GM18873 (cell line): Measurements from ENCODE around the gene CLIC4.
"Not testable (repeated sequence)": the region's sequence is repeated elsewhere in the genome, so short reads cannot be mapped to it uniquely, and the experiment has no call there.

ENCODE experiments used
- ATAC-seq: cut with Tn5 transposase; IDR thresholded peaks from one replicate; pipeline ENCODE4 v1.9.1; 2021; ENCODE audit warnings: mild to moderate bottlenecking, moderate library complexity, moderate number of reproducible peaks; ENCODE audit not compliant: unreplicated experiment, low FRiP score

The CLIC4 gene

DNA sequence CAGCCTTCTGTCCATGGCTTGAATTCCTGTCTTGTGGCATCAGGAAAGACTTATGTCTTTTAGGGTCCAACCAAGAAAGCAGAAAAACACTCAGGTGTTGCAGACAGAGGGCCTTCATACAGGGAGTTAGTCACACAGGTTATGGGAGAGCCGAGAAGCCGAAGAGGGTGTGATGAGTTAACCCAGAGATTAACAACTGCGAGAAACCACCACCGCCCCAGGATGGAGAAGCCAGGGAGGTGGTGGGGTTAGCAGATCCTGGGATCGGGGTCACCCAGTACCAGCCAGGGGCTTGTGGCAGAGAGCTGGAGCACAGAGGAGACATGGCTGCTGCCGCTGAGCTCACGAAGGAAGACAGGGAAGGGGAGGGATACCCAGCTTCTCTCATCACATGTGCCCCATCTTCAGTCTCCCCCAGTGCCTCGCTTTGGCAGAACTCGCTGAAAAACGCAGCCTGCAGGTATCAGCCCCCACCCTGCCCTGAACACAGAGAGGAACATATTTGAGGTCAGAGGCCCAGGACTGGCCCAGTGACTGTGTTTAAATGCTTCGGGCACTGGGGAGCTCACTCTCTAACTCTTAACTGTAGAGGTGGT, 126.2 kb downstream of the CLIC4 start:
- no peak for ATAC-seq

DNA sequence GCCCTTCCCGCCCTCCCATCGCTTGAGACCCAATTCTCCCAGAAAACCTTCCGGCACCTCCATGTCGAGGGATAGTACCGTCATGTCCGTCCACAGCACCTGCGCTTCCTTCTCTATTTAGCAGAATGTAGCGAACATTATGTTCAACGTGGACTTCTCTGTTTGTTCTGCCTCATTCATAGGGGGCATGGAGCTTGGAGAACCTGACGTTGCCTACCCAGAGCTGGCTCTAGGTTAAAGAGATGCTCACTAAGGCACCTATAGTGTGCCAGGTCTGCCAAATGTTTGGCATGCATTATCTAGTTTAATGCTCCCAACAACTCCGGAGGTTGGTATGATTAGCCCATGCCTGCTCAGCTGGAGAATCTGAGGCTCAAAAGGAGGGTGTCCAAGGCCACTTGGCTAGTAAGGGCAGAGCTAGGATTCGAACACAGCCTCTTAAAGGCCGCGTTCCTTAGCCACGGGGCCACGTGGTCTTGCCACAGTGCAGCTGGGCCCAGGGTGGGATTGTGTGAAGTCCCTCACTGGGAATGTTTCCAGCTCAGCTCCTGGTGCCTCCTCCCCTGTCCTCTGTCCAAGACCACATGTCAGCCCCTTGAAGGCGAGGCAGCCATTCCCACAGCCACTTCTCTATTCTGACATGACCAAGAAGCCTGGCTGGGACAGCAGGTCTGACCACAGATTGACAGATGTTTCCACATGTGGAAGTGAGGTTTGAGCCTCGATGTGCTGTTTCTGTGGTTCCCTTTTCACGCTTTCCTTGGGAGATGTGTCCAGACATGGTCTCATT, 127.0 kb downstream of the CLIC4 start:
- ATAC-seq = no peak

DNA sequence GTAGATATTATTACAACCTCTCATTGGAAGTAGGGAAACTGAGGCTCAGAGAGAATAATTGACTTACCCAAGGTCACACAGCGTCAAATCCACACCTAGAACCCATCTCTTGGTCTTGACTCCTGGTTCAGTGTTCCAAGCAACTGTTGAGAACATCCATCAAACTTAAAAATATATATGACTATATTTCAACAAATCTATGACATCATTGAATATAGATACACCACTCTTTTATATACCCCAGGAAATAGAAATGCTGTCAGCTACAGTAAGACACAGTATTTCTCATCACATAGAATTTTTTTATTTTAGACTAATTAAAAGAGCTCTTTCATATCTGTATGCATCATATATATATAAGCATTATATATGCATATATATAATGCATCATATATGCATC, 127.9 kb downstream of the CLIC4 start:
- no peak for ATAC-seq

DNA sequence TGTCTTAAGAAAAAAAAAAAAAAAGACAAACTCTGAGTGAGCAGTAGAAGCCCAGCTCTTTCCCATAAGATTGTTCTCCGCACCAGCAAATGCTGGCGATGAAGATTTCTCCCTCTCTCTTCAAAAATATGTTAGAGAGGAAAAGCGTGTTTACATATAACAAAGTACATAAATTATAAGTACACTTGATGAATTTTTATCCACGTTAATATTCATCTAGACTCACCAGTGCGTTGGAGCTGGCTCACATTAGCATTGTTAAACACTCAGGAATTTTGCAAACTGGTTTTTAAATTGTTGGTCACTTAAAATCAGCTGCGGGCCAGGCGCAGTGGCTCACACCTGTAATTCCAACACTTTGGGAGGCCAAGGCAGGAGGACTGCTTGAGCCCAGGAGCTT, 128.8 kb downstream of the CLIC4 start:
- no peak for ATAC-seq

DNA sequence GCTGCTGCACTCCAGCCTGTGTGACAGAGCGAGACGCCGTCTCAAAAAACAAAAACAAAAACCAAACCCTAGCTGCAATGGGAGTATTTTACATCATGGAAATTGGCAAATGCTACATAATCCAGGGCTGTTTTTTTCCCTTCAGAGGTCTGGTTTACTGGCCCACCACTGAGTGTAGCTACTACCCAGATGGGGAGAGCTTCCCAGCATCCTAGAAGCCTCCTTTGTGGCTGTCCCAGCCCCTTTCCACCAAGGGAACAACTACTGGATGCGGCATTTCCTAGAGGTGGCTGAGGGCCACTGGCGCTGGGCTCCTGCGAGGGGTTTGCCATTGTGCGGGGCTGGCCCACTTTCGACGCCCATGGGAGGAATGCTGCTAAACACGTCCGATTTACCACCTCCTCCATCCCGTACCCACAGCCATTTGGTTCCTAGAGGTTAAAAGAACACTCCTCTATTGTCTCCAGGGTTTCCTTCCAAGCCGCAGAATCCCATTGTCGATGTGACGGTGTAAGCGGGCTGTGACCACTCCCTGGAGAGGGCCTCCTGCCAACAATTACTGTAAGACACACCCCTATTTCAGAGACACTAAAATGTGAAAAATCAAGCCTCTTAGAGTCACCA, 129.5 kb downstream of the CLIC4 start:
- ATAC-seq = no peak

DNA sequence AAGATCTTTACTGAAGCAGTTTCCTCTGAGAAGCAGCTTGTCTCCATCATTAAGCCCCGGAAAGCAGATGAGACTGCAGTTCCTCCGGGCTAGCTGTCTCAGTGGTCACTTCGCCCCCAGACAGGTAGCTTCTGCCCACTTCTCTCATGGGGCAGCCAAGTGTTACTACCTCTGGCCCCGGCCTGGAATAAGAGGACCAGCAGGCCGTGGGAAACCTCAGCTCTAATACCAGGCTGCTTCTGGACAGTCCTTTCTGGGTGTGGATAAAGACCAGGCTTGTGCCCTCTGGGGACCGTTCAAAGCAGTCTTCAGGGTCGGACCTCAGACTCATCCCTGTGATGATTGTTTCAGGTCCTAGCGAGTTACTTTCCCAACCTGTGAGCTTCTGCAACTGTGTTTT, 130.0 kb downstream of the CLIC4 start:
- ATAC-seq = no peak

DNA sequence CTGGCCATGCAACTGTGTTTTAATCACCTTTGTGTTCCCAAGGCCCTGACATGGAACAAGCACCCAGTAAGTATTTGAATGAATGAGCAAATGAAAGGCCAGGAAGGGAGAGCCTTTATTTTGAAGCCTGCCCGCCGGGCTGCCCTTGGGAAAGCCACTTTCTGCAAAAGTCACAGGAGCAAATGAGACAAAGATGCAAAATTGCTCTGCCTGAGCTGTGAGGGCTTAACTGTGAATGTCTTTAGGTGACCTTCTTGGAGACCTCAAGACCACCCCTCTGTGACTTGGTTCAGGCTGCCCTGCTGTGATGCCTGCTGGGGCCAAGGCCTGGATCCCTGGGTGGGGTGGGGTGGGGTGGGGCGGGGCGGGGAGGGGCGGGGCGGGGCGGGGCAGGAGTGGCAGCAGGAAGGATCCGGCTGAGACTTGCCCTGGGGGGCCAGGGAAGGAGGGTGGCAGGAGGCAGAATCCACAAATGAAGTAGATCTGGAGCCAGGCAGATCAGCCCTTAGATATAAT, 130.8 kb downstream of the CLIC4 start:
- ATAC-seq = no peak

DNA sequence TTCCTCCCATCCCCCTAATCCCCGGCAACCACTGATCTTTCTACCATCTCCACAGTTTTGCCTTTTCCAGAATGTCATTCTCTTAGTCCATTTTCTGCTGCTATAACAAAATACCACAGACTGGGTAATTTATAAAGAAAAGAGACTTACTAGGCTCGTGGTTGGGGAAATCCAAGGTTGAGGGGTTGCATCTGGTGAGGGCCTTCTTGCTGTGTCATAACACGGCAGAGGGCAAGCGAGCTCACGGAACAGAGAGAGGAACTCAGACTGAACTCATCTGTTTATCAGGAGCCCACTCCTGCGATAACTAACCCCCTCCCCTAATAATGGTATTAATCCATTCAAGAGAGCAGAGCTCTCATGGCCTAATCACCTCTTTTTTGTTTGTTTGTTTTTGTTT, 132.8 kb downstream of the CLIC4 start:
- ATAC-seq = no peak

DNA sequence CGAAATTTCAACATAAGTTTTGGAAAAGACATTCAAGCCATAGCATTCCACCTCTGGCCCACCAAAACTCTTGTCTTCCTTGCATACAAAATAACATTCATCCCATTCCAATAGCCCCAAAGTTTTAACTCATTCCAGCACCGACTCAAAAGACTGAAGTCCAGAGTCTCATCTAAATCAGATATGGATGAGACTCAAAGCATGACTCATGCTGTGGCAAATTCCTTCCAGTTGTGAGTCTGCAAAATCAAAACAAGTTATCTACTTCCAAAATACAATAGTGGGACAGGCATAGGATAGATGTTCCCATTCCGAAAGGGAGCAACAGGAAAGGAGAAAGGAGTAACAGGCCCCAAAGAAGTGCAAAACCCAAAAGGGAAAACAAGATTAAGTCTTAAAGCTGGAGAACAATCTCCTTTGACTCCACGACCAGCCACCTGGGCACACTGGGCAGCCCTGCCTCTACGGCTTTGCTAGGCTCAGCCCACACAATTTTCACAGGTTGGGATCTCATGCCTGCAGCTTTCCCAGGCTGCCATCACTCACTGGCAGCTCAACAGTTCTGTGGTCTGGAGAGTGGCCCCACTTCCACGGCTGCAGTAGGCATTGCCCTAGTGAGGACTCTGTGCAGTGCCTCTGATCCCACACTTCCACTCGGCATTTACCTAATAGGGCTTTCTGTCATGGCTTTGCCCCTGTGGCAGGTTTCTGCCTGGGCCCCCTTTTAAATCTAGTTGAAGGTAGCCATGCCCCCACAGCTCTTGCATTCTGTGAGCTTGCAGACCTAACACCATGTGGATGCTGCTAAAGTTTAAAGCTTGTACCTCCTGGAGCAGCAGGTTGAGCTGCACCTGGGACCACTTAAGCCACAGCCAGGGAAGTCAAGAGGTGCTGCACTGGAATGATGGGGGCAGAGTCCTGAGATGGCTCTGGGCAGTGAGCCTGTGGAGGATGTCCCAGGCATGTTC, 133.8 kb downstream of the CLIC4 start:
- ATAC-seq = no peak

DNA sequence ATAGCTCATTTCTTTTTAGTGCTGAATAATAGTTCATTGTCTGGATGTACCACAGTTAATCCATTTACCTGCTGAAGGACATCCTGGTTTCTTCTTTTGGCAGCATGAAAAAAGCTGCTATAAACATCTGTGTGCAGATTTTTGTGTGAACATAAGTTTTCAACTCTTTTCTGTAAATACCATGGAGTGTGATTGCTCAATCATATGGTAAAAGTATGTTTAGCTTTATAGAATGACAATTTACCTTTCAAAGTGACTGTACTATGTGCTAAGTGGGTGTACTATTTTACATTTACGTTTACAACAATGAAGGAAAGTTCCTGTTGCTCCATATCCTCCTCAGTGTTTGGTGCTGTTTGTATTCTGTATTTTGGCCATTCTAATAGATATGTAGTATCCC, 135.8 kb downstream of the CLIC4 start:
- ATAC-seq = no peak

DNA sequence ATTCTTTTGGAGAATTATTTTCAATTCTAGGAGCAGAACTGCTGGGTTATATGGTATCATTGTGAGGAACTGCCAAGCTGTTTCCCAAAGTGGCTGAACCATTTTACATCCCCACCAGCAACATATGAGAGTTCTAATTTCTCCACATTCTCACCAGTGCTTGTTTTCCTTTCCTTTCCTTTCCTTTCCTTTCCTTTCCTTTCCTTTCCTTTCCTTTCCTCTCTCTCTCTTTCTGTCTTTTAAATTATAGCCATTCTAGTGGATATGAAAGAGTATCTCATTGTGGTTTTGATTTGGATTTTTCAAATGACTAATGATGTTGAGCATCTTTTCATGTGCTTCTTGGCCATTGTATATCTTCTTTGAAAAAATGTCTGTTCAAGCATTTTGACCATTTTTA, 139.5 kb downstream of the CLIC4 start:
- ATAC-seq = no peak

DNA sequence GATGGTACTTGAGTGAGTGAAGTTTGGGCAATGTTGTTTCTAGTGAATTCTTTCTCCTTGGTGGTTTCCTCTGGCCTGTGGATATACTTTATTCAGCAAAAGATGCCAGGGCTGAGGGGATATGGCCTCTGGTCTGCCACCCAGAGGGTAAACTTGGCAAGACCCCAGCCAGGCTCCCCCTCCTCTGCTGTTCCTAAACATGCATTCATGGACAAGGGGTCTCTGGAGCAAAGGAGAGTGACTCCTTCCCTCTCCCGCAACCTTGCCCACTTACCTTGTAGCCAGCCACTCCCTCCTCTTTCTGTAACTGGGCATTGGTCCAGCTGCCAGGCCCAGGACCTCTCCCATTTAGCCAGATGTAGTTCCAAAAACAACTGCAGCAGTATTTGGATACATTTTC, 141.0 kb downstream of the CLIC4 start:
- no peak for ATAC-seq

DNA sequence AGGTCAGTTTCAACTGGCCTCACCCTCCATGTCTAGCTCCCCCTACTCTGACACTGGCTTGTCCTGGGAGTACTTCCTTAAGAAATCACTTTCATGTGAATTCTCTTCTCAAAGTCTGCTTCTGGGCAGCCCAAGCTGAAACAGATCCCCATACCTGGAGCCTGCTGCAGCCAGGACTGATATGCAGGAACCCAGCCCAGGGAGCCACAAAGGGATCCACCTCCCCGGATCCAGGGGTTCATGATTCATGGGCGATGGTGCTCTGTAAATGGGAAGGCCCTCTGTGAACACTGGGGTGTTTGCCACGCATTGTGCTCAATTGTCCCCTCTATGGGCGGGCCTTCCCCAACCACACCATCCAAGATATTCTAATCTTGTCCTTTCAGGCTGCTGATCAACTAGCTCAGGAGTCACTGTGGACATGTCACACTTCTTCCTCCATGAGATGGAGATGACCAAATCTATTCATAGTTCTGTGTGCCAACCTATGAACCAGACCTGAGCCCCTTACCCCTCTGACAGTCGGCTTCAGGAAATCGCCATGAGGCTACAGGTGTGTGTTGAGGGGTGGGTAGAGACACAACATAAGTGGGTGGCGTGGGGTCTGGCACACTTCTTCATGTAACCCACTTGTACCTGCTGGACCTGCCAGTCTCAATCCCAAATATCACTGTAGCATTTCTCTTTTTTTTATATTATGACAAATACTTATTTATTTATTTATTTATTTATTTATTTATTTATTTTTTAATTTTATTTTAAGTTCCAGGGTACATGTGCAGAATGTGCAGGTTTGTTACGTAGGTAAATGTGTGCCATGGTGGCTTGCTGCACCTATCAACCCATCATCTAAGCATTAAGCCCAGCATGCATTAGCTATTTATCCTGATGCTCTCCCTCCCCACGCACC, 143.1 kb downstream of the CLIC4 start:
- ATAC-seq = no peak

DNA sequence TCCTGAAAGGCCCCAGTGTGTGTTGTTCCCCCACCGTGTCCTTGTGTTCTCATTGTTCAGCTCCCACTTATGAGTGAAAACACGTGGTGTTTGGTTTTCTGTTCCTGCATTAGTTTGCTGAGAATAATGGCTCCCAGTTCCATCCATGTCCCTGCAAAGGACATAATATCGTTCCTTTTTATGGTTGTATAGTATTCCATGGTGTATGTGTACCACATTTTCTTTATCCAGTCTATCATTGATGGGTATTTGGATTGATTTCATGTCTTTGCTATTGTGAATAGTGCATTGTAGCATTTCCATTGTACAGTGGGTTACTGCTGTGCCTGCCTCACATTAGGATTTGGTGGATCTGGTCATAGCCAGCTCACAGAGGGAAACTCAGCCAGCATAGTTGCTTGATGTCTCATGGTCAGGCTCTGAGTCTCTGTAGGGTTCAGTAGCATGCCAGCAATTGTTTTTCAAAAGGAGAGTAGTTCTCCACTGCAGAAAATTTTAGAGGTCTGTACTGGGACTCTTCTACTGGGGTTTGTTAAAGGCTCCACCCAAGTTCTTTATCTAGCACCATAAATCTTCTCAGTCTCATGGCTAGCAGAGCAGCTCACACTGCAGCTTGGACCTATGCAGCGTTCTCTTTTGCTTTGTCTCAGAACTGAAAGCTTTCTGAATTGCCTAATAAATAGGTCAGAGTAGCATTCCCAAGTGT, 143.9 kb downstream of the CLIC4 start:
- no peak for ATAC-seq

DNA sequence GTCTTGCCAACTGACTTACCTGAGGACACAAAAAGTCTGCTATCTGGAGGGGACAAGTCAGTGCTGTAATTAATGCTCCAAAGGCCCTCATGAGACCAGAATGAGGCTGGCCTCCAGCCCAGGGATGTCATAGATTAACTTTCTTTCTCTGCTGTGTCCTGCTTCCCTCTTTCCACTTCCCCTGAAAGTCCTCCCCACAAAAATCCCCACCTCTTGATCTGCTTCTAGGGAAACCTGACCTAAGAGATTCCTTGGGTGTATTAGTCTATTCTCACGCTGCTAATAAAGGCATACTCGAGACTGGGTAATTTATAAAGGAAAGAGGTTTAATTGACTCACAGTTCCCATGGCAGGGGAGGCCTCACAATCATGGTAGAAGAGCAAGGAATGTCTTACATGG, 145.6 kb downstream of the CLIC4 start:
- ATAC-seq = no peak

DNA sequence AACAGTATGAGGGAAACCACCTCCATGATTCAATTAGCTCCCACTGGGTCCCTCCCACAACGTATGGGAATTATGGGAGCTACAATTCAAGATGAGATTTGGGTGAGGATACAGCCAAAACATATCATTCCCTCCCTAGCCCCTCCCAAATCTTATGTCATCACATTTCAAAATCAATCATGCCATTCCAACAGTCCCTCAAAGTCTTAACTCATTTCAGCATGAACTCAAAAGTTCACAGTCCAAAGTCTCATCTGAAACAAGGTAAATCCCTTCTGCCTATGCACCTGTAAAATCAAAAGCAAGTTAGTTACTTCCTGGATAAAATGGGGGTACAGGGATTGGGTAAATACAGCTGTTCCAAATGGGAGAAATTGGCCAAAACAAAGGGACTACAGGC, 146.1 kb downstream of the CLIC4 start:
- ATAC-seq = not testable (repeated sequence)

DNA sequence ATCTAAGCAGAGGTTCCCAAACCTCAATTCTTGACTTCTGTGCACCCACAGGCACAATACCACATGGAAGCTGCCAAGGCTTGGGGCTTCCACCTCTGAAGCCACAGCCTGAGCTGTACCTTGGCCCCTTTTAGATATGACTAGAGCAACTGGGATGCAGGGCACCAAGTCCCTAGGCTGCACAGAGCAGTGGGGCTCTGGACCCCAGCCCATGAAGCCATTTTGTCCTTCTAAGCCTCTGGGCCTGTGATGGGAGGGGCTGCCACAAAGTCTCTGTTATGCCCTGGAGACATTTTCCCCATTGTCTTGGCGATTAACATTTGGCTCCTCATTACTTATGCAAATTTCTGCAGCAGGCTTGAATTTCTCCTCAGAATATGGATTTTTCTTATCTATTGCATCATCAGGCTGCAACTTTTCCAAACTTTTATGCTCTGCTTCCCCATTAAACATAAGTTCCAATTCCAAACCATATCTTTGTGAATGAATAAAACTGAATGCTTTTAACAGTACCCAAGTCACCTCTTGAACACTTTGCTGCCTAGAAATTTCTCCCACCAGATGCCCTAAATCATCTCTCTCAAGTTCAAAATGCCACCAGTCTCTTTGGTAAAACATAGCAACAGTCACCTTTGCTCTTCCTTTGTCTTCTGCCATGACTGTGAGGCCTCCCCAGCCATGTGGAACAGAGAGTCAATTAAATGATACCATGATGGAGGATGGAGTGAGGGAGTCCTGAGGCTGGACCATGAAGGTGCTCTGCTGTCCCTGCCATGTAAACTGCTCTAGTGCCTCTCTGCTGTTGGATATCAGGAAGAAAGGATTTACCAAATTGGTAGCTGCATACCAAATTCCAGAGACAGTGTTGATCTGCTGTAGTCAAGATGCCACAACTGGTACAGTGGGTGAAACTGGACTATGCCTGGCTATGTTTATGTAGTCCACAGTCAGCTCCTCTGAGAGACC, 147.2 kb downstream of the CLIC4 start:
- ATAC-seq = no peak

DNA sequence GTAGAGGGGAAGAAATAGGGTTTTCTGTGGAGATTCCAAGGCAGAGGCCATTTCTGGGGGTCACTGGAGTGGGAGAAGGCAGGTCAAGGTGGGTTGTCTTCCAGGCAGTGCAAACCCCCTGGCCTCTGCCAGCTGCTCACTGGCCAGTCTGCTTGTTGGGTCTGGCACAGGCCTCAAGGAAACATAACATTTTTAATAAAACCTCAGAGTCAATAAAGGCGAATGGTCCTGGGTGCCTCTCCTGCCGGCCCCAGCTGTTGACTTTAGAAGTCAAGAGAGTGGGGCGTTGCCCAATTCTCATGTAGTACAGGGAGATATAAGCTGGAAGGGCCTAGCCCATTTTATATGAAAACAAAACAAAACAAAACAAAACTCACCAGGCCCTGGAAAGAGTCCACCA, 148.2 kb downstream of the CLIC4 start:
- no peak for ATAC-seq
